ENCODE data around the gene CRYBG1. TPM values are rescaled to one million over a fixed set of nuclear protein-coding genes. Genes with fewer than 3 reads are reported as not detected.
"Not testable (repeated sequence)": the region's sequence is repeated elsewhere in the genome, so short reads cannot be mapped to it uniquely, and the experiment has no call there.

CRYBG1 gene
- total RNA-seq, 1 experiment from 2014 or later, result 10.1 TPM

DNA sequence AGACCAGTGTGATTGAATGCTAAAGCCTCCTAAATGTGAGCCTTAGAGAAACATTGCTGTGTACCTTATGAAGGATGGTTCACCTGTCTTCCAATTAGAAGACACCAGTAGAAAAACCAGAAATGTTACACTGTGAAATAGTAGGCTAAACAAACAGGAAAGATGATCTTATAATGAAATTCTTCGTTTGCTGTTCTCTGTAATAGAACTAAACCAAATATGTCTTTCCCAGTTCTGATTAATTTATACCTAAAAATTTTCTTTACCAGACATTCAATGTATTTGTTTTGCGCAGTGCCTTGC is 154.0 kb downstream of the CRYBG1 start:
- TF ChIP-seq SOX15 (CRISPR knock-in tag; IDR thresholded peaks at IDR 0.05), result no peak
- TF ChIP-seq IRF2 (CRISPR knock-in tag; IDR thresholded peaks at IDR 0.05; ENCODE audit: borderline replicate concordance, low read depth), result no peak
- Mint-ChIP-seq H3K4me1 (peaks cover 28% of the 10 kb centered on the region), H3K4me3 (no peak overlapping the region), H3K27ac (no peak overlapping the region), H3K36me3 (no peaks in the 10 kb centered on the region), H3K9me3 (no peaks in the 10 kb centered on the region), H3K27me3 (ENCODE audit: low read depth) (peaks cover 50% of the 10 kb centered on the region)
- CTCF ChIA-PET, result interaction anchor here (1.3 to 2.7 kb wide), 2 partner anchors 52 to 465 kb away, joined by 5 to 17 read pairs; no protein-coding TSS in a partner anchor
- ATAC-seq (no peak), DNase-seq (ENCODE audit: low spot score) (no peak)
- POLR2A ChIA-PET, result no interaction called here

DNA sequence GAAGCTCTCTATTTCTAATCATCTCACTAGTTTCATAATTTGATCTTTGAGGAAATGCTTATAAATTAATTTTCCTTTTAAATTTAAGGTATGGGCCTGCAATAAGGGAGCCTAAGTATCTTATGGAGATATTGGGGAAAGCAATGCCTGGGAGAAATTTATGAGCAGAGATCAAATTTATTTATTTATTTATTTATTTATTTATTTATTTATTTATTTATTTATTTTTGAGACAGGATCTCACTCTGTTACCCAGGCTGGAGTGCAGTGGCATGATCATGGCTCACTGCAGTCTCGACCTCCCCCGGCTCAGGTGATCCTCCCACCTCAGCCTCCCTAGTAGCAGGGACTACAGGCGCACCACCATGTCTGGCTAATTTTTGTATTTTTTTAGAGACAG is 155.1 kb downstream of the CRYBG1 start:
- H3K4me1 Mint-ChIP-seq, result peaks cover 24% of the 10 kb centered on the region
- H3K36me3 Mint-ChIP-seq; CTCF ChIA-PET; H3K27ac Mint-ChIP-seq; ATAC-seq; DNase-seq (ENCODE audit: low spot score); POLR2A ChIA-PET; H3K4me3 Mint-ChIP-seq; H3K9me3 Mint-ChIP-seq: not testable (repeated sequence)
- H3K27me3 Mint-ChIP-seq (ENCODE audit: low read depth), result peaks cover 40% of the 10 kb centered on the region

DNA sequence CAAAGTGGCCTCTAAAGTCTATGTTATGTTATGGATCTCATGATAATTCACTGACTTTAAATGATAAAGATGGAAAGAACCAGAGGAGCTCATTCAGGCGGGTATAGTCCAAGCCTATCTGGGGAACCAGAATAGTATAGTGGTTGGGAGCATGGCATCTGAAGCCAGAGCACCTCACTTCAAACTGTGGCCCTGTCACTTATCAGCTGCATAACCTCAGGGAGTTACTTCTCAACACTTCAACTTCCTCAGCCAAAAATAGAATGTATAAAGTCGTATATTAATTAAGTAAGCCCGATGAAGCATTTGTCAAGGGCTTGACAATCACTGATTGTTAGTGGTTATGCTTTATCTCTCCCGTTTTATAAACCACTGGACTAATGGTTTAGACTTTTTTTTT is 156.1 kb downstream of the CRYBG1 start:
- Mint-ChIP-seq H3K4me1 (peaks cover 15% of the 10 kb centered on the region), H3K36me3 (no peaks in the 10 kb centered on the region), H3K27ac (no peak overlapping the region), H3K4me3 (no peak overlapping the region), H3K27me3 (ENCODE audit: low read depth) (peaks cover 29% of the 10 kb centered on the region), H3K9me3 (no peaks in the 10 kb centered on the region)
- ChIA-PET CTCF (interaction anchor here (1.0 kb wide), 1 partner anchor 50 kb away, joined by 4 read pairs; no protein-coding TSS in a partner anchor), POLR2A (interaction anchor here (0.6 kb wide), 1 partner anchor 145 kb away, joined by 3 read pairs; no protein-coding TSS in a partner anchor)
- ATAC-seq, result no peak
- TF ChIP-seq, protein P1, sequence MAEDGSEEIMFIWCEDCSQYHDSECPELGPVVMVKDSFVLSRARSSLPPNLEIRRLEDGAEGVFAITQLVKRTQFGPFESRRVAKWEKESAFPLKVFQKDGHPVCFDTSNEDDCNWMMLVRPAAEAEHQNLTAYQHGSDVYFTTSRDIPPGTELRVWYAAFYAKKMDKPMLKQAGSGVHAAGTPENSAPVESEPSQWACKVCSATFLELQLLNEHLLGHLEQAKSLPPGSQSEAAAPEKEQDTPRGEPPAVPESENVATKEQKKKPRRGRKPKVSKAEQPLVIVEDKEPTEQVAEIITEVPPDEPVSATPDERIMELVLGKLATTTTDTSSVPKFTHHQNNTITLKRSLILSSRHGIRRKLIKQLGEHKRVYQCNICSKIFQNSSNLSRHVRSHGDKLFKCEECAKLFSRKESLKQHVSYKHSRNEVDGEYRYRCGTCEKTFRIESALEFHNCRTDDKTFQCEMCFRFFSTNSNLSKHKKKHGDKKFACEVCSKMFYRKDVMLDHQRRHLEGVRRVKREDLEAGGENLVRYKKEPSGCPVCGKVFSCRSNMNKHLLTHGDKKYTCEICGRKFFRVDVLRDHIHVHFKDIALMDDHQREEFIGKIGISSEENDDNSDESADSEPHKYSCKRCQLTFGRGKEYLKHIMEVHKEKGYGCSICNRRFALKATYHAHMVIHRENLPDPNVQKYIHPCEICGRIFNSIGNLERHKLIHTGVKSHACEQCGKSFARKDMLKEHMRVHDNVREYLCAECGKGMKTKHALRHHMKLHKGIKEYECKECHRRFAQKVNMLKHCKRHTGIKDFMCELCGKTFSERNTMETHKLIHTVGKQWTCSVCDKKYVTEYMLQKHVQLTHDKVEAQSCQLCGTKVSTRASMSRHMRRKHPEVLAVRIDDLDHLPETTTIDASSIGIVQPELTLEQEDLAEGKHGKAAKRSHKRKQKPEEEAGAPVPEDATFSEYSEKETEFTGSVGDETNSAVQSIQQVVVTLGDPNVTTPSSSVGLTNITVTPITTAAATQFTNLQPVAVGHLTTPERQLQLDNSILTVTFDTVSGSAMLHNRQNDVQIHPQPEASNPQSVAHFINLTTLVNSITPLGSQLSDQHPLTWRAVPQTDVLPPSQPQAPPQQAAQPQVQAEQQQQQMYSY (CRISPR knock-in tag; IDR thresholded peaks at IDR 0.05), result no peak
- no peak for TF ChIP-seq TEAD4 (CRISPR knock-in tag; IDR thresholded peaks at IDR 0.05)
- no peak for TF ChIP-seq ESRRA (CRISPR knock-in tag; IDR thresholded peaks at IDR 0.05; ENCODE audit: borderline replicate concordance)
- TF ChIP-seq KAT7 (CRISPR knock-in tag; IDR thresholded peaks at IDR 0.05; ENCODE audit: borderline replicate concordance), result no peak
- TF ChIP-seq, protein P2, sequence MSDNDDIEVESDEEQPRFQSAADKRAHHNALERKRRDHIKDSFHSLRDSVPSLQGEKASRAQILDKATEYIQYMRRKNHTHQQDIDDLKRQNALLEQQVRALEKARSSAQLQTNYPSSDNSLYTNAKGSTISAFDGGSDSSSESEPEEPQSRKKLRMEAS (CRISPR knock-in tag; IDR thresholded peaks at IDR 0.05), result no peak
- no peak for TF ChIP-seq ZNF232 (CRISPR knock-in tag; IDR thresholded peaks at IDR 0.05)
- TF ChIP-seq ZNF263 (CRISPR knock-in tag; IDR thresholded peaks at IDR 0.05; ENCODE audit: low read depth), result no peak
- no peak for TF ChIP-seq ZNF671 (CRISPR knock-in tag; IDR thresholded peaks at IDR 0.05)
- no peak for TF ChIP-seq OVOL2 (CRISPR knock-in tag; IDR thresholded peaks at IDR 0.05; ENCODE audit: borderline replicate concordance)
- TF ChIP-seq, protein P3, sequence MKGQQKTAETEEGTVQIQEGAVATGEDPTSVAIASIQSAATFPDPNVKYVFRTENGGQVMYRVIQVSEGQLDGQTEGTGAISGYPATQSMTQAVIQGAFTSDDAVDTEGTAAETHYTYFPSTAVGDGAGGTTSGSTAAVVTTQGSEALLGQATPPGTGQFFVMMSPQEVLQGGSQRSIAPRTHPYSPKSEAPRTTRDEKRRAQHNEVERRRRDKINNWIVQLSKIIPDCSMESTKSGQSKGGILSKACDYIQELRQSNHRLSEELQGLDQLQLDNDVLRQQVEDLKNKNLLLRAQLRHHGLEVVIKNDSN (CRISPR knock-in tag; IDR thresholded peaks at IDR 0.05), result no peak
- TF ChIP-seq RORB (CRISPR knock-in tag; IDR thresholded peaks at IDR 0.05), result no peak
- no peak for TF ChIP-seq CREM (CRISPR knock-in tag; IDR thresholded peaks at IDR 0.05)
- TF ChIP-seq, protein P4, sequence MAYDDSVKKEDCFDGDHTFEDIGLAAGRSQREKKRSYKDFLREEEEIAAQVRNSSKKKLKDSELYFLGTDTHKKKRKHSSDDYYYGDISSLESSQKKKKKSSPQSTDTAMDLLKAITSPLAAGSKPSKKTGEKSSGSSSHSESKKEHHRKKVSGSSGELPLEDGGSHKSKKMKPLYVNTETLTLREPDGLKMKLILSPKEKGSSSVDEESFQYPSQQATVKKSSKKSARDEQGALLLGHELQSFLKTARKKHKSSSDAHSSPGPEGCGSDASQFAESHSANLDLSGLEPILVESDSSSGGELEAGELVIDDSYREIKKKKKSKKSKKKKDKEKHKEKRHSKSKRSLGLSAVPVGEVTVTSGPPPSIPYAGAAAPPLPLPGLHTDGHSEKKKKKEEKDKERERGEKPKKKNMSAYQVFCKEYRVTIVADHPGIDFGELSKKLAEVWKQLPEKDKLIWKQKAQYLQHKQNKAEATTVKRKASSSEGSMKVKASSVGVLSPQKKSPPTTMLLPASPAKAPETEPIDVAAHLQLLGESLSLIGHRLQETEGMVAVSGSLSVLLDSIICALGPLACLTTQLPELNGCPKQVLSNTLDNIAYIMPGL (CRISPR knock-in tag; IDR thresholded peaks at IDR 0.05), result no peak
- no peak for TF ChIP-seq ZNF416 (CRISPR knock-in tag; IDR thresholded peaks at IDR 0.05)
- TF ChIP-seq, protein P5, sequence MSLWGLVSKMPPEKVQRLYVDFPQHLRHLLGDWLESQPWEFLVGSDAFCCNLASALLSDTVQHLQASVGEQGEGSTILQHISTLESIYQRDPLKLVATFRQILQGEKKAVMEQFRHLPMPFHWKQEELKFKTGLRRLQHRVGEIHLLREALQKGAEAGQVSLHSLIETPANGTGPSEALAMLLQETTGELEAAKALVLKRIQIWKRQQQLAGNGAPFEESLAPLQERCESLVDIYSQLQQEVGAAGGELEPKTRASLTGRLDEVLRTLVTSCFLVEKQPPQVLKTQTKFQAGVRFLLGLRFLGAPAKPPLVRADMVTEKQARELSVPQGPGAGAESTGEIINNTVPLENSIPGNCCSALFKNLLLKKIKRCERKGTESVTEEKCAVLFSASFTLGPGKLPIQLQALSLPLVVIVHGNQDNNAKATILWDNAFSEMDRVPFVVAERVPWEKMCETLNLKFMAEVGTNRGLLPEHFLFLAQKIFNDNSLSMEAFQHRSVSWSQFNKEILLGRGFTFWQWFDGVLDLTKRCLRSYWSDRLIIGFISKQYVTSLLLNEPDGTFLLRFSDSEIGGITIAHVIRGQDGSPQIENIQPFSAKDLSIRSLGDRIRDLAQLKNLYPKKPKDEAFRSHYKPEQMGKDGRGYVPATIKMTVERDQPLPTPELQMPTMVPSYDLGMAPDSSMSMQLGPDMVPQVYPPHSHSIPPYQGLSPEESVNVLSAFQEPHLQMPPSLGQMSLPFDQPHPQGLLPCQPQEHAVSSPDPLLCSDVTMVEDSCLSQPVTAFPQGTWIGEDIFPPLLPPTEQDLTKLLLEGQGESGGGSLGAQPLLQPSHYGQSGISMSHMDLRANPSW (CRISPR knock-in tag; conservative IDR thresholded peaks at IDR 0.05; ENCODE audit: low read depth), result no peak
- no peak for TF ChIP-seq GTF2I (CRISPR knock-in tag; conservative IDR thresholded peaks at IDR 0.05)
- TF ChIP-seq, protein P6, sequence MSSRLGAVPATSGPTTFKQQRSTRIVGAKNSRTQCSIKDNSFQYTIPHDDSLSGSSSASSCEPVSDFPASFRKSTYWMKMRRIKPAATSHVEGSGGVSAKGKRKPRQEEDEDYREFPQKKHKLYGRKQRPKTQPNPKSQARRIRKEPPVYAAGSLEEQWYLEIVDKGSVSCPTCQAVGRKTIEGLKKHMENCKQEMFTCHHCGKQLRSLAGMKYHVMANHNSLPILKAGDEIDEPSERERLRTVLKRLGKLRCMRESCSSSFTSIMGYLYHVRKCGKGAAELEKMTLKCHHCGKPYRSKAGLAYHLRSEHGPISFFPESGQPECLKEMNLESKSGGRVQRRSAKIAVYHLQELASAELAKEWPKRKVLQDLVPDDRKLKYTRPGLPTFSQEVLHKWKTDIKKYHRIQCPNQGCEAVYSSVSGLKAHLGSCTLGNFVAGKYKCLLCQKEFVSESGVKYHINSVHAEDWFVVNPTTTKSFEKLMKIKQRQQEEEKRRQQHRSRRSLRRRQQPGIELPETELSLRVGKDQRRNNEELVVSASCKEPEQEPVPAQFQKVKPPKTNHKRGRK (CRISPR knock-in tag; IDR thresholded peaks at IDR 0.05; ENCODE audit: borderline replicate concordance), result no peak
- DNase-seq (ENCODE audit: low spot score), result no peak

Measured in WTC11 (cell line).